K562 (cell line): ENCODE results near the gene KLHDC7A. TPM values are rescaled to one million over a fixed set of nuclear protein-coding genes. Genes with fewer than 3 reads are reported as not detected.

Experiments used
- ATF1 ChIP-seq, 2 experiments: fragments of 450-650 bp in 1 of 2; IDR thresholded peaks; 2 replicates each; pipeline ENCODE4 v1.6.1; 2016; ENCODE audit warnings: missing compliant biosample characterization in 1 of 2, missing genetic modification characterization in 1 of 2
- BCLAF1 ChIP-seq, 2 experiments: fragments of 450-650 bp in 1 of 2; IDR thresholded peaks; 2 replicates each; pipeline ENCODE4 v1.6.1; 2011 to 2017; ENCODE audit warnings: low read depth in 2 of 2, antibody characterized with exemption in 1 of 2, borderline replicate concordance in 1 of 2, low read length in 1 of 2, mild to moderate bottlenecking in 1 of 2, mixed read lengths in 1 of 2; ENCODE audit not compliant: control insufficient read depth in 1 of 2
- CREBBP ChIP-seq: IDR thresholded peaks from one replicate; pipeline ENCODE4 v1.6.1; 2012; ENCODE audit warnings: low read depth, mild to moderate bottlenecking, control low read depth, inconsistent platforms, low read length
- CREM ChIP-seq: IDR thresholded peaks from 2 replicates; pipeline ENCODE4 v1.6.1; 2014; ENCODE audit warnings: antibody characterized with exemption, low read depth
- EGR1 ChIP-seq: fragments of 450-650 bp; conservative IDR thresholded peaks from 2 replicates; pipeline ENCODE4 v1.6.1; 2017; ENCODE audit warnings: mild to moderate bottlenecking
- FOSL1 ChIP-seq: fragments of 200-800 bp; sonication (Bioruptor generic); conservative IDR thresholded peaks from 2 replicates; pipeline ENCODE4 v1.6.1; 2016; ENCODE audit warnings: missing genetic modification characterization, missing compliant biosample characterization
- IRF1 ChIP-seq: sonication (generic); formaldehyde crosslinking; IDR thresholded peaks from 2 replicates; pipeline ENCODE4 v1.8.0; 2022; ENCODE audit warnings: missing genetic modification reagents, mild to moderate bottlenecking, borderline replicate concordance
- KAT7 ChIP-seq: sonication (generic); formaldehyde crosslinking; IDR thresholded peaks from 2 replicates; pipeline ENCODE4 v1.8.0; 2022; ENCODE audit warnings: missing genetic modification reagents, mild to moderate bottlenecking, borderline replicate concordance
- KDM5B ChIP-seq: fragments of 200-600 bp; sonication (generic); IDR thresholded peaks from 2 replicates; pipeline ENCODE4 v1.6.1; 2012; ENCODE audit warnings: low read depth, mild to moderate bottlenecking, moderate library complexity, low read length, control low read depth, inconsistent platforms; ENCODE audit not compliant: insufficient replicate concordance
- MECOM ChIP-seq: fragments of 250-450 bp; sonication (Bioruptor Pico); IDR thresholded peaks from 2 replicates; pipeline ENCODE4 v1.8.0; 2022; ENCODE audit warnings: inconsistent platforms
- MXD1 ChIP-seq: fragments of 250-450 bp; sonication (Bioruptor Pico); IDR thresholded peaks from 2 replicates; pipeline ENCODE4 v1.8.0; 2021; ENCODE audit warnings: borderline replicate concordance, mild to moderate bottlenecking, moderate library complexity; ENCODE audit not compliant: poor library complexity, severe bottlenecking
- NFYB ChIP-seq: IDR thresholded peaks from 2 replicates; pipeline ENCODE4 v1.6.1; 2011; ENCODE audit warnings: mild to moderate bottlenecking, moderate library complexity; ENCODE audit not compliant: insufficient read length; ENCODE audit errors: extremely low read depth
- PTTG1 ChIP-seq: fragments of 450-650 bp; IDR thresholded peaks from 2 replicates; pipeline ENCODE4 v1.6.1; 2016; ENCODE audit warnings: low read depth, mild to moderate bottlenecking, missing genetic modification characterization, missing compliant biosample characterization
- SMARCE1 ChIP-seq: fragments of 450-650 bp; IDR thresholded peaks from 2 replicates; pipeline ENCODE4 v1.7.1; 2016; ENCODE audit warnings: mild to moderate bottlenecking
- SP2 ChIP-seq: IDR thresholded peaks from 2 replicates; pipeline ENCODE4 v1.6.1; 2011; ENCODE audit warnings: mild to moderate bottlenecking, low read depth, low read length, moderate library complexity; ENCODE audit not compliant: poor library complexity, severe bottlenecking; ENCODE audit errors: extremely low read depth
- TBL1XR1 ChIP-seq, 2 experiments: IDR thresholded peaks; 2 replicates each; pipeline ENCODE4 v1.6.1; 2012; ENCODE audit warnings: improper control_type of control experiment in 2 of 2, low read length in 2 of 2, mild to moderate bottlenecking in 1 of 2
- TRIM24 ChIP-seq, 2 experiments: fragments of 450-650 bp; IDR thresholded peaks; 2 replicates each; pipeline ENCODE4 v1.6.1; 2016
- ZFPM2 ChIP-seq: fragments of 250-450 bp; sonication (Bioruptor Pico); IDR thresholded peaks from 2 replicates; pipeline ENCODE4 v1.5.1; 2022; ENCODE audit warnings: mild to moderate bottlenecking
- ZNF224 ChIP-seq: sonication (generic); formaldehyde crosslinking; IDR thresholded peaks from 2 replicates; pipeline ENCODE4 v1.8.0; 2022; ENCODE audit warnings: mild to moderate bottlenecking, missing genetic modification reagents
- ZNF280B ChIP-seq: fragments of 250-450 bp; sonication (Bioruptor Pico); IDR thresholded peaks from 2 replicates; pipeline ENCODE4 v1.5.1; 2021; ENCODE audit warnings: mild to moderate bottlenecking
- ZNF780A ChIP-seq: fragments of 250-450 bp; sonication (Bioruptor Pico); IDR thresholded peaks from 2 replicates; pipeline ENCODE4 v1.5.0; 2021; ENCODE audit warnings: mild to moderate bottlenecking
- polyA plus RNA-seq, 8 experiments: library from polyadenylated mRNA; depleted of rRNA in 4 of 8; stranded (reverse) in 5 of 8; unstranded in 3 of 8; fragments of >200 nt; fragmentation: Nextera tagmentation in 2 of 8; fragmentation: Illumina TruSeq in 1 of 8; extraction: Ambion mirVana in 2 of 8; extraction: Trizol in 1 of 8; gene quantifications; 2 replicates each; pipeline versions ENCODE4 v1.2.1 to v1.2.3, GENCODE V29; 2011 to 2014; ENCODE audit warnings: inconsistent platforms in 1 of 8, missing spikeins in 1 of 8
- total RNA-seq, 7 experiments: library from RNA; depleted of rRNA in 6 of 7; stranded (reverse); fragments of >200 nt in 6 of 7; fragmentation: Illumina TruSeq in 2 of 7; extraction: Trizol in 2 of 7; gene quantifications; 2 replicates each; pipeline versions ENCODE4 v1.2.1 to v1.2.3, GENCODE V29; 2011 to 2021; ENCODE audit warnings: low replicate concordance in 1 of 7

Gene KLHDC7A
- total and polyA plus RNA-seq, 9 of the 15 experiments (the other 6 are each of a cell fraction or from before 2014, with no cell fraction given): 0.01 to 0.02 (median 0.01) TPM; not detected in 6

- TF ChIP-seq ZNF780A (0 out of 2 replicates have a peak, but pooled peaks have one; percentile 63), TRIM24 (IDR thresholded peaks at IDR 0.05) (peak in 1 of 2 experiments; percentile 60; a peak in 2 of 4 replicates), KDM5B (no peak), ATF1 (CRISPR knock-in tag; IDR thresholded peaks at IDR 0.05) (no peak), ATF1 (tag; IDR thresholded peaks at IDR 0.05) (peak; percentile 33; the same call in 1 of the 2 replicates), ZNF280B (CRISPR knock-in tag) (no peak), MXD1 (CRISPR knock-in tag) (no peak), PTTG1 (tag) (peak; percentile 55; the same call in 1 of the 2 replicates), SMARCE1 (no peak), CREM (no peak), KAT7 (CRISPR knock-in tag) (no peak), FOSL1 (tag) (peak; percentile 33; the same call in 1 of the 2 replicates), EGR1 (no peak), SP2 (no peak), ZNF224 (CRISPR knock-in tag) (no peak), BCLAF1 (IDR thresholded peaks at IDR 0.05; ENCODE audit: borderline replicate concordance in 1 of 2, control insufficient read depth in 1 of 2, low read depth in 2 of 2, low read length in 1 of 2) (no peak), TBL1XR1 (IDR thresholded peaks at IDR 0.05; ENCODE audit: low read length in 2 of 2) (no peak), MECOM (no peak), NFYB (no peak), IRF1 (CRISPR knock-in tag) (no peak), CREBBP (no peak), ZFPM2 (no peak)
Measured at GRCh38 chr1:18443587-18444520, 36.9 kb upstream of the KLHDC7A start (continued).
